HG02610 (cell line): ENCODE results near the gene ZDHHC22.
"Not testable (repeated sequence)": the region's sequence is repeated elsewhere in the genome, so short reads cannot be mapped to it uniquely, and the experiment has no call there.

Source experiments
- ATAC-seq: cut with Tn5 transposase; IDR thresholded peaks from one replicate; pipeline ENCODE4 v1.9.1; 2021; ENCODE audit warnings: mild to moderate bottlenecking, moderate library complexity; ENCODE audit not compliant: unreplicated experiment

Gene ZDHHC22, protein sequence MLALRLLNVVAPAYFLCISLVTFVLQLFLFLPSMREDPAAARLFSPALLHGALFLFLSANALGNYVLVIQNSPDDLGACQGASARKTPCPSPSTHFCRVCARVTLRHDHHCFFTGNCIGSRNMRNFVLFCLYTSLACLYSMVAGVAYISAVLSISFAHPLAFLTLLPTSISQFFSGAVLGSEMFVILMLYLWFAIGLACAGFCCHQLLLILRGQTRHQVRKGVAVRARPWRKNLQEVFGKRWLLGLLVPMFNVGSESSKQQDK

DNA sequence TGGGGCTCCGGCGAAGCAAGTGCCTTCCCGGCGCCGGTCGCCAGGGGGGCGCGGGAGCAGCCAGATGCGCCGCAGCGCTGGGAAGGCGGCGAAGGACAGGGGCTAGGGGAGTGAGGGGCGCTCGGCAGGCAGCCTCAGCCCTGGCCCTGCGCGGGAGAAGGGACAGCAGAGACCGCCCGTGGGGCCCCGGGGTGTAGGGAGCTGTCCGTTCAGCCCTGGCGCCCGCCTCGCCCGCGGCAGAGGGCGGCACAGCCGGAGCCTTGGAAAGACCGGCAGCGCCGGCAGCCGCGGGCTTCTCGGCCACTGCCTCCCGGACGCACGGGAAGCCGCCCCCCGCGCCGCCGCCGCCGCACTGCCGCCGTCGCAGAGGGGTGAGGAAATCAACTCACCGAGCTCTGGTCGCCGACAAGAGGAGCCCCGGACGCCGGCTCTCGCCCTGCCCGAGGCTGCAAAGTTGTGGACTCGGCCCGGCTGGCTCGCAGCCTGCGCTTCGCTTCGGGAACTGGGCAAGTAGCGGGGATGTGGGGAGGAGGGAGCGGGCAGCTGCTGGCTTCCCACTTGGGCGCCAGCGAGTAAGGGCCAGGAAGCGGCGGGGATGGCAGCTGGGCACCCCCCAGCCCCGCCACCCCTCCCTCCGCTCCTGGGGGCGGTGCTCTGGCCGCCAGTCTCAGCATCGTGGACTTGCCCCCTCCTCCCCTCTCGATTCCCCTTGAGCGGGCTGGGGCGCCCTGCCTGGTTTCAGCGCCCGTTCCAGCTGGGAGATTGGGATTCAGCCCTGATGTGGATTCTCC lies at the start of gene ZDHHC22:
TSS of gene ZDHHC22 (minus strand) at position 578 of the 791 bp plus-strand sequence. CDS start 2,053 bp downstream, outside the sequence.
- ATAC-seq: no peak

DNA sequence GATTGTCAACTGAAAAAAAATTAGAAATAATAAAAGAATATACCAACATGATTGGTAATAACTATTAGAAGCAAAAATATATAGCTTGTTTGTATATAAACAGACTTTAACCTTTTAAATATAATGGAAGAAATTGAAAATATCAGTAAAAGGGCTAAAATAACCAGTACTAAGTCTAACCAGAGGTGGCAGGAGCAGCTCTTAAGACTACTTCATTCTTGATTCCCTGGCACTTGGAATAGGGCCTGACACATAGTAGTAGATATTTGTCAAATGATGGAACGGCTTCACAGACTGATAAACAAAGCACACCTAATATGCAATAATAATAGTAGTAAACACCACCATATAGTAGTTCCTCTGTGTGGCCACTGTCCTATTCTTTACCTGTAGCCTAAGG lies 49.4 kb upstream of the ZDHHC22 start:
- ATAC-seq: no peak

DNA sequence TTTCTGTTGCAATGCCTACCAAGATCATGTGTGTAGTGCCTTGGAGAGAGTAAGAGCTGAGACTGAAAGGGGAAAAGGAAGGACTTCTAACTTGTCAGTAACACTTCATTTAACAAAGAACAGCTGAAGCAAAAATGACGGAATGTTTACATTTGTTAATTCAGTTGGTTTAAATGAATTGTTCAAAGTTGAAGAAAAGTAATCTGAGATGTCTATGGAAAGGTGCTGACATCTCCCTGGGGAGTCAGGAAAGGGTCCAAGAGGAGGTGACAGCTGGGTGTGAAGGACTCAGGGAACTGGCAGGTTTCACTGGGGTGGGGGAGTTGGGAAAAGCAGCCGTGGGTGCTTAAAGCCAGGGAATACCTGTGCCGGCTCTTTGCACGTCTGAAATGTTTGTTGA lies 47.9 kb upstream of the ZDHHC22 start:
- ATAC-seq: no peak

DNA sequence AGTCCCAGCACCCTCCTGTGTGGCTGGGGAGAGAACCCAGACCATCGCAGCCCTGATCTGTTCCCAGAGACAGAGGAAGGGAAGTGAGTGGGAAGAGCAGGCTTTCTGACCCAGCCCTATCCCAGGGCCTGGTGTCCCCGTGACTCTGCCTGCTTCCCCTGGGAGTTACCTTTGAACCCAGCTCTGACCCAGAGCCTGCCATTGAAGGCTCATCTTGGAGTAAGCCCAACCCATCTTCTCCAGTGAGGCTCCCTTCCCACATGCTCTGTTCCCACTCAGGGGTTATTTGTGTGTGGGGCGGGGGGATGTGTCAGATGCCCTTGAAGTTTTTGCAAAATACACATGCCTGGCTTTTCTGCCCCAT lies 46.0 kb upstream of the ZDHHC22 start:
- ATAC-seq: no peak

DNA sequence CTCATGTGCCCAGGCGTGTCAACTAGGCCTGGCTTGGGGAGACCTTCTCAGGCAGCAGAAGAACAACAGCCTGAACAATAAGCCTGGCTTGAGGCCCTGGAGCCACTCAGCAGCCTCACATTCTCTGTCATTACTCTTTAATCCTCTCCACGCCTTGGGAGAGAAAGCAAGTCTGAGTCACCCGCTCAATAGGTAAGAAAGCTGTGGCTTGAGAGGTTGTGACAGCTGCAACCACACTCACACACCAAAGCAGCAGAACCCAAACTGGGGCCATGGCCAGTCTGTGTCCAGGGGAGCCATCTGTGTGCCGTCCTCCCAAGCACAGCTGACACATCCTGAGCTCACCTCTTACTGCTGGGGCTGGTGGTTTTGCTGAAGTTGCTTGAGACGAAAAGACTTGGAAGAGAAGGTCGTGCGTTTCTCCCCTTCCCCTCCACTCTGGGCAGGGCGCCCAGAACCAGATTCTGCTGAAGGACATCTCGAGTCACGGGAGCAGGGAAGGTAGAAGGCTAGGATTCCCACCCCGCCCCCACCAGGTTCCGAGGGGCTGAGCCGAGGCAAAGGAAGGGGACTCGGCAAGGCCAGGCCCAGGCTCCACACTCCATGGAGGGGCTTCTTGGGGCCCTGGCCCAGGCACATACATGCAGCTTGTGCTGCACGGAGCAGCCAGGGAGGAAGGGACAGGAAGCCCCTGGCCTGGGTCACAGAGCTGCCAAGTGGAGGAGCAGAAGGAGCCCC lies 45.5 kb upstream of the ZDHHC22 start:
- ATAC-seq: no peak

DNA sequence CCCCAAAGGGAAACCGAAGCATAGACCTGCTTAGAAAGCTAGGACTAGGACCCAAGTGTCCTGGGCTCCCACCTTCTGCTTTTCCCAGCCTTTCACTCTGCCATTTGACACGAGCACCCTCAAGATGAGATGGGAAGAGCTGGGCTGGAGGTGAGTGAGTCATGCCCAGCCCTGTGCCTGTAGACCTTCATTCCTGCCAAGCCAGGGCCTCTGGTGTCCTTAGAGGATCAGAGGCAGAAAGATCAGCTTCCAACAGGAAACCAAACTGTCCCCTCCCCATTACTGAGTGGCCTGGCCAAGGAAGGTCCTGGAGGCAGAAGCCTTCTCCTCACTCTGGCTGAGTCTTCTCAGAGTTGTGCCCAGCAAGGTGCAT lies 43.5 kb upstream of the ZDHHC22 start:
- ATAC-seq: no peak

DNA sequence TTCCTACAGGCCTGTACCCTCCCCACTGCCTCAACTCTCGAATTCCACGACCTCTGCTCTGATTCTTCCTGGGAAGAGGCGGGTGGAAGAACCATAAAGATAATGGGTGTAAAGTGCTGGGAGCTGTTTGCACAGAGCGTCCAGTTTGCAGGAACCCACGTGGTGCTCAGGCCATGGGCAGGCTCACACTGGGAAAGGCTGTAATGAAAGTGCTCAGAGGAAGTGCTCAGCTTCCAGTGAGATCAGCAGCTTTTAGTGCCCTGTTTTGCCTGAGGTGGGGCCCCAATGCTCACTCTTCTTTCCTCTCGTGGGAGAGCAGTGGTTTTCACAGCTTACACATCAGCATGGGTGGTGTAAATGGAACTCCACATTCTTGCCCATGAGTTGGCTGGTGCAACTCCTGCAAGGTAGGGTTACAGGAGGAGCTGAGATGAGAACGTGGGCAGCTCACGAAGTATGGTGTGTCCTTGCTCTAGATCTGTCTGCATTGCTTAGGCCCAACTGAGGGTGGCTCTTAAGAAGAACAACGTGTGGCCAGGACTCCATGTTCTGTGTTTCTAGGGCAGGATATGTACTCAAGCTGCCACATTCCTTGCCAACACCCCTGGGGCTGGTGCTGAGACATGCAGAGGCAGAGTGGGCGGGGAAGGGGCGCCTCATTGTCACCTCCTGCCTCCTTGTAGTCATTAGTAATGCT lies 43.0 kb upstream of the ZDHHC22 start:
- no peak for ATAC-seq

DNA sequence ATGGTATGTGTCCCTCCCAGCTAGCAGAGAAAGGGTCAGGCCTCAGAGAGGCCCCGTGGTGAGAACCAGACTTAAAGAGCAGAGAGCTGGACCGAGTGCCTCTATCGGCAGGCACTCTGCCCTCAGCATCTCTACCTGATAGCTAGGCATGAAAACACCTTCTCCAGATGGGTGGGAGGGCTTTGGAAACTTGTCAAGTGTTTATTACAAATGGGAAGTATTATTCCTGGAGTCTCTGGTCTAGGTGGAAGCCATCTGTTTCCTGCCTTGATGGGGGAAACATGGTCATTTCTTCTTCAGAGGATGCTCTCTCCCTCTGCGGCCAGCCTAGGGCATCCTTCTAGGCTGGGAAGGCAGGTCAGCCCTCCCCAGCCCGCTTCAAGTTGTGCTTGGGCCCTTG lies 42.3 kb upstream of the ZDHHC22 start:
- ATAC-seq: no peak

DNA sequence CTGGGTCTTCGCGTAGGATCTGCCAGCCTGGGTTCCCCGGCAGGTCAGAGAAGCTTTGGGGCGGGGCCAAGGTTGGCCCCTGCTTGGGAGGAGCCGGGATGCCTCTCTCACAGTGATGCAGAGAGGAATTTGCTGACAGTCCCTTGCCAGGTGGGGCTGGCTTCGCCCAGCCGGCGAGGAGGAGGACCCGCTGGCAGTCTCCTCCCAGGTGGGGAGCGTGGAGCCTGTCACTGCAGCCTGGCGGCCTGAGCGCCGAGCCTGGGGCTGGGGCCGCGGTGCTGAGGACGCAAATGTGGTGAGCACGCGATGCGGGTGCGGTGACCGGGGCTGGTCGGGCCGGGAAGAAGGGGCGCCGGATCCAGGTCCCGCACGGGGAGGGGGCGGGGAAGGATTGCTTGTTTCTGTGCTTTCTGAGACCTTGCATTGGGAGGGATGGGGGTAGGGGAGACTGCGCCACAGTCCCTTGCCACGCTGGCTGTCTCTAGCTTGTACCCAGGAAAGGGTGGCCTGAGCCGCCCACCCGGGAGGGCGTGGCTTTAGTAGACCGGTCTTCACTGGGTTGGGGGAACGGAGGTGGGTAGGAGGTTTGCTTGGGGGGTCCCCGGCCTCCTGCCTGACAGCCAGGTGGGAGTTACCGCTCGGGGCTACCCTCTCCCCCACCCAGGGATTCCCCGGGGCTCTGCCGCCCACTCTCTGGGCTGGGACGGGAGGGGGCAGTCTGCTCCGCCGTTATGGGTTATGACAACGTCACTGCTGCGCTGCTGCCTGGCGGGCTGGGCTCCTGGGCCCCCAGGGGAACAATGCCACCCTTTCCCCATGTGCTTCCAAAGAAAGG lies 40.2 kb upstream of the ZDHHC22 start, which contains the start of gene TMEM63C:
TSS of gene TMEM63C (plus strand) at position 196 of the 835 bp plus-strand sequence. CDS start 37,016 bp downstream, outside the sequence.
- peak; percentile 61 for ATAC-seq

DNA sequence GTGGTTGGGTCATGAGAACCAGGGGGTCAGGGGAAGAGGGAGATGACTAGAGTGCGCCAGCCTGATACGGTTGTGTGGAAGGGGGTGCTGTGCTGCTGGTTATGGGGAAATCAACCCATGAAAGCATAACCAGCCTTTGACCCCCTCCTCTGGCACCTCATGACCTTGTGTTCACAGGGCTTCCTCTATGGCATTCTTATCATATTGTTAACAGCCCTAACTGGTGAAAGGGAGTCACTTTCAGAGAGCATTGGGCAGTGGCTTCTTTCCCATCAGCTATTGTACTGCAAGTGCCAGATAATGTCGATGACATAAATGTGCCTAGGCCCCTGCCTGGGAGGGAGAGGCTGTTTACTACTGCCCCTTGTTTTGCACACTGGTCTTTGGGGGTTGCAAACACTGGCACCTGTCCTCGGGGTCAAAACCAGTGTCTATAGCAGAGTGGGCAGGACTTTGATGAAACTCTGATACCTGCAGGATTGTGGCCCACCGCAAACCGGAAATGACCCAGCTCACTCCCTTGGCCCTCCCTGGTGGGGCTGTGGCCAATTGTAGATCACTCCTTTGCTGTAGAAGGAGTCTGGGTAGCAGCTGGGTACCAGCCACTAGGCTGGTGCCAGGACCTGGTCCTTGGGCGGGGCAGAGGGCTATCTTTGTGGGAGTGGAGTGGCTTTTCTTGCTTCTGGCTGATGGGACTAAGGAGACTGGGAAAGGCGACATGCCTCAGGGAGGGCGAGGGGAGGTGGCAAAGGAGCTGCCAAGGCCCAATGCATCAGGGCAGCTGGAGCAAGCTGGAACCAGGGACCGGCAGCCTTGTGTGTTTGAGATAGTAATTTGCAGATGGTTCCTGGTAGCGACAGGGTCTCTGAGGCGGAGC lies 39.4 kb upstream of the ZDHHC22 start:
- no peak for ATAC-seq

DNA sequence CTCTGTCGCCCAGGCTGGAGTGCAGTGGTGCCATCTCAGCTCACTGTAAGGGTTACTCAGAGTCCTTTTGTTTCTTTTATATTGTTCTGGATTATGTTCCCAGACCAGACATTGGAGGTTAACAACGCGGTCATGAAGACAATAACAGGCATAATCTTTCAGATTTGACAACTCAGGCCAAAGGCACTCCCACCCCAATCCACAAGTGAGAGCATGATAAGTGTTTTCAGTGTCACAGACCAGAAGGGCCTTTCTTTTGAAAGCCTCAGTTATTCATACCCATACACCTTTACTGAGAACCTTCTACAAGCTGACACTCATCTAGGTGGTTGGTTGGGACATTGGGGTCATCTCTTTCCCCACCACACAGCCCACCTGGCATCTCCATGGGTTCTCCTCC lies 37.1 kb upstream of the ZDHHC22 start:
- no peak for ATAC-seq

DNA sequence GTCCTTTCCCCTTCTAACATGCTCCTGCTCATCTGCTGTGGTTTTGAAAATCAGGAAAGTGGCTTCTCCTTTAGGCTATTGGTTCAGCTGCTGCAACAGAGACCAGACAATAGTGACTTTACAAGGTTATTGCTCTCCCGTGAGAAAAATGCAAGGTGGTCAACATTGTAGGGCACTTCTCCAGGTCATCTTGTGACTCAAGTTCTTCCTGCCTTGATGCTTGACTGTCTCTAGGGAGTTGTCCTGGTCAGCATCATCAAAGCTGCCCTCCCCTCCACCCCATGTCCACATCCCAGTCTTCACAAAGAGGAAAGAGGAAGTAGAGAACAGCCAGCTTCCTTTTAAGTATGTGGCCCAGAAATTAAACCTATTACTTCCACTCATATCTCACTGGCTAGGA lies 36.1 kb upstream of the ZDHHC22 start:
- no peak for ATAC-seq

DNA sequence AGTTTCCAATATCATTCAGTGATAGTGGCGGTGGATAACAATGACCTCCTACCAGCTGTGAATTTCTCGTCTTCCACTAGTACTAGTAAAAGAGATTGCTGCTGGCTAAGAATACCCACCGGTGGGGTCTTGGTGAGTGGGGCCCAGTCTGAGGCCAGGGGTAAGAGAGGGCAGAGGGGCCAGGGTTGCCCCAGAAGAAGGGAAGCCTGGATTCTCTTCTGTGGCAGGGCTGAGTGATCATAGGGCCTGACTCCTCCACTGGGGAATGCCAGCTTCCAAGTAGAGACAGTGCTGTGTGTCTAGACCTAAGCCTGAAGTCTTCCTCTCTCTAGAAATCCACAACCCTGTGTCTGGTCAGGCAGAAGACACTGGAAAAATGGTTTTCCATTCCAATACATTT lies 34.3 kb upstream of the ZDHHC22 start:
- no peak for ATAC-seq

DNA sequence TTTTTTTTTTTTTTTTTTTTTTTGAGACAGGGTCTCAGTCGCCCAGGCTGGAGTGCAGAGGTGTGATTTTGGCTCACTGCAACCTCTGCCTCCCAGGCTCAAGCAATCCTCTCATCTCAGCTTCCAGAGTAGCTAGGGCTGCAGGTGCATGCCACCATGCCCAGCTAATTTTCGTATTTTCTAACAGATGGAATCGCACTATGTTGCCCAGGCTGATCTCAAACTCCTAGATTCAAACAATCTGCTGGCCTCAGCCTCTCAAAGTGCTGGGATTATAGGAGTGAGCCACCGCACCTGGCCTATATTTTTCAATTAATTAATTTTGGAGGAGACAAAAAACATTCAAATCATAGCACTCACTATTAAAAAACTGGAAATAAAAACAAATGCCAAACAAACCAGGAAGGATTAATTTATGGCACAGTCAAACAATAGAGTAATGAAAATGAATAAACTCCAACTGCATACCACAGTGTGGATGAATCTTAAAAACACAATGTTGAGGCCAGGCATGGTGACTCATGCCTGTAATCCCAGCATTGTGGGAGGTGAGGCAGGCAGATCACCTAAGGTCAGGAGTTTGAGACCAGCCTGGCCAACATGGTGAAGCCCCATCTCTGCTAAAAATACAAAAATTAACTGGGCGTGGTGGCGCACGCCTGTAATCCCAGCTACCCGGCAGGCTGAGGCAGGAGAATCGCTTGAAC lies 32.5 kb upstream of the ZDHHC22 start:
- not testable (repeated sequence) for ATAC-seq

DNA sequence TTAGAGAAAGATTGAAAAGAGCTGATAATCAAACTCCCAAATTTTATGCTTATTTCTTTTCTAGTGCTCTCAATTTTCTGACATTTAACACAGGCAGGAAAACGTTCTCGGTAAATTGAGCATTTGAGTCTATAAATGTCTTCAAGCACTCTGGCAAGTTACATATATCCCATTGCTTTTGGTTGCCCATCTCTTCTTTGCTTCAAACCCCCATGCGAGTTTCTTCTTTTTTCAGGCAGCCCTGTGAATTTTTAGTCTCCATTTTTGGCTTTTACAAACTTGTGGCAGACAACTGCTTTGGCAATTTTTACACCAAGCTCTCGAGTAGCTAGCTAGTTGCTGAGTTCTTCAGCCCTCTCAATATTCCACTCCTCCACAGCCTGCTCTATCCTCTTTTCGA lies 31.3 kb upstream of the ZDHHC22 start:
- no peak for ATAC-seq

DNA sequence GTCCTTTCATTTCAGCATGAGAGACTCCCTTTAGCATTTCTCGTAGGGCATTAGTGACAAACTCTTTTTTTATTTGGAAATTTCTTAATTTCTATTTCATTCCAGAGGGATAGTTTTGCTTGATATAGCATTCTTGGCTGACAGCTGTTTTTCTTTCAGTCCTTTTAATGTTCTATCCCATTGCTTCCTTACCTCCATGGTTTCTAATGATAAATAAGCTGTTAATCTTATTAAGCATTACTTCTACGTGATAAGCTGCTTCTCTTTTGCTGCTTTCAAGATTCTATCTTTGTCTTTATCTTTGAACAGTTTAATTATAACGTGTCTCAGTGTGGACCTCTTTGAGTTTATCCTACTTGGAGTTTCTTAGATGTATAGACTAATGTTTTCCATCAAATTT lies 28.5 kb upstream of the ZDHHC22 start:
- no peak for ATAC-seq

DNA sequence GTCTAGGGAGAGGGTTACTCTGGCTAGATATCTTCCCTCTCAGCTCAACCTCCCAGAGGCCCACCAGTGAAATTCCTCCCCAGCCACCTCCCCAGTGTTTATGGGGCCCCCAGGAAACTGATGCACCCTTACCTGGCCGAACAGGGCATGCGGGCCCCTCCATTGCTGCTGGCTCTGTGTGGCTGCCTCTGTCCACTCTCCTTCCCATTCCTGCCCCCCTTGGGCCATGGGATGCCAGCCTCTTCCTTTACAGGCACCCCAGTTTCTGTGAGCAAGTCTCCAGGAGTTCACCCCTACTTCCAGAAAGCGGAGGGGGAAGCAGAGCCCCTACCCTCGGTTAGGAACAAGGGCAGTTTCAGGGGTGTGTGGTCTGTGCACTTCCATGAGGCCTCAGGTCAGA lies 19.4 kb upstream of the ZDHHC22 start:
- ATAC-seq: no peak

DNA sequence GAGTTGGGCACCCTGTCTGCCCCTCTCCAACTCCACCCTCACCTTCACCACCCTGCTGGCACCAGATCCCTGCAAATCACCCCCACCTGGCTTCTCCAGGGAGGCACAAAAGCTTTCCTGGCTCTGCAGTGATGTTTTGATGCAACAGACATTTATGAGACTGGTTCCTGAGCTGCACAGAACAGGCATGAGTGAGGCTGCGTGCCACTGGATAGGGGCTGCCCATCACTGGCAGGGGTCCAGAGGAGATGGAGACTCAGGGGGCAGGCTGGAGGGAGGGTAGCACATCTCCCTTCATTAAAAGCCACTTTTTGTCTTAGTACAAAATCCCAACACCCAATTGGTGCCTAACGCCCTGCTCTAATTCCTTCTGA lies 17.3 kb upstream of the ZDHHC22 start:
- no peak for ATAC-seq
